OCI-LY3 (cell line): Measurements from ENCODE around the gene ANKRD44.
A peak's percentile ranks its signal among the peaks of the same experiment; 100 is the strongest.

ENCODE experiments used
- CTCF ChIP-seq: fragments of 200-600, 300-600 bp; sonication (generic); IDR thresholded peaks from 2 replicates; pipeline ENCODE4 v1.5.1; 2014; ENCODE audit warnings: antibody characterized with exemption, low read length, low read depth
- EZH2phosphoT487 ChIP-seq: fragments of 200-600 bp; shearing (Covaris generic); IDR thresholded peaks from 2 replicates; pipeline ENCODE4 v1.6.1; 2018; ENCODE audit warnings: antibody characterized with exemption, mixed run types, low read depth

GRCh38 chr2:197152451-197153228 lies 157.9 kb downstream of the ANKRD44 start:
- peak; percentile 34 for TF ChIP-seq CTCF
- TF ChIP-seq EZH2phosphoT487 = no peak
